Measurements from ENCODE around the gene TNS1. TPM values are rescaled to one million over a fixed set of nuclear protein-coding genes. Genes with fewer than 3 reads are reported as not detected.

Gene TNS1
- polyA plus RNA-seq, 3 donors, result 0.26 to 1.6 (median 1.5) TPM

- H3K36me3 ChIP-seq (replicated peaks in 1 of 2; ENCODE audit: control insufficient read depth in 1 of 2, insufficient read depth in 2 of 2, low read length in 2 of 2), result no peaks in the 10 kb centered on the region
- intact Hi-C loops (cut with micrococcal nuclease), result no loop called here
- H3K4me3 ChIP-seq (replicated peaks in 1 of 3; ENCODE audit: low read depth in 2 of 3, low read length in 3 of 3), result no peak overlapping the region
- H3K9me3 Mint-ChIP-seq, result peaks cover 0 to 3% (median 0%) of the 10 kb centered on the region in 7 donors
- H3K27me3 ChIP-seq (ENCODE audit: control insufficient read depth in 2 of 2, insufficient read depth in 2 of 2, low read length in 2 of 2), result peaks cover 0 to 25% of the 10 kb centered on the region in 2 donors
- H3K9me3 ChIP-seq (replicated peaks in 1 of 2; ENCODE audit: control insufficient read depth in 1 of 2, insufficient read depth in 1 of 2, low read length in 2 of 2), result no peaks in the 10 kb centered on the region
- peaks cover 23 to 25% of the 10 kb centered on the region in 2 donors for H3K36me3 Mint-ChIP-seq
- H3K27ac ChIP-seq (ENCODE audit: low read depth in 1 of 2, low read length in 2 of 2), result no peak overlapping the region
- H4K20me1 ChIP-seq (ENCODE audit: insufficient read depth, low read length), result no peaks in the 10 kb centered on the region
- no peak overlapping the region for H3K4me2 ChIP-seq (replicated peaks; ENCODE audit: extremely low read depth, low read length, poor library complexity, severe bottlenecking)
- no peak overlapping the region for H3K4me3 Mint-ChIP-seq
- H3K9ac ChIP-seq (ENCODE audit: insufficient read depth, low read length, poor library complexity, severe bottlenecking), result no peak overlapping the region
- H3K79me2 ChIP-seq (ENCODE audit: insufficient read depth, low read length), result no peaks in the 10 kb centered on the region
- peaks cover 5 to 7% of the 10 kb centered on the region in 2 donors for H3K4me1 ChIP-seq (ENCODE audit: control insufficient read depth in 1 of 2, insufficient read depth in 2 of 2, low read length in 2 of 2)
- H3K27me3 Mint-ChIP-seq (ENCODE audit: low read depth in 3 of 3), result peaks cover 18 to 50% (median 36%) of the 10 kb centered on the region in 3 donors
- no peak for DNase-seq
- no peak for TF ChIP-seq CTCF (IDR thresholded peaks at IDR 0.05)
- H3K4me1 Mint-ChIP-seq, result peaks cover 8% of the 10 kb centered on the region
- WGBS (ENCODE audit: insufficient coverage), result 71% methylated on average over 4 of the region's 6 CpGs
- H2AFZ ChIP-seq (ENCODE audit: insufficient read depth, low read depth, low read length, poor library complexity, severe bottlenecking), result no peak overlapping the region
- H3K27ac Mint-ChIP-seq, result peak overlapping the region in 1 of 7 donors; percentile 25
These were observed 146.6 kb downstream of the TNS1 start for GRCh38 chr2:217856159-217856558.

GRCh38 chr2:217854684-217855420, 147.9 kb downstream of the TNS1 start:
- Histone ChIP-seq H4K20me1 (ENCODE audit: insufficient read depth, low read length) (no peaks in the 10 kb centered on the region), H3K4me3 (replicated peaks in 1 of 3; ENCODE audit: low read depth in 2 of 3, low read length in 3 of 3) (no peak overlapping the region), H3K27me3 (ENCODE audit: control insufficient read depth in 2 of 2, insufficient read depth in 2 of 2, low read length in 2 of 2) (peaks cover 0 to 29% of the 10 kb centered on the region in 2 donors), H3K9me3 (replicated peaks in 1 of 2; ENCODE audit: control insufficient read depth in 1 of 2, insufficient read depth in 1 of 2, low read length in 2 of 2) (no peaks in the 10 kb centered on the region), H3K4me1 (ENCODE audit: control insufficient read depth in 1 of 2, insufficient read depth in 2 of 2, low read length in 2 of 2) (peaks cover 18 to 20% of the 10 kb centered on the region in 2 donors), H3K36me3 (replicated peaks in 1 of 2; ENCODE audit: control insufficient read depth in 1 of 2, insufficient read depth in 2 of 2, low read length in 2 of 2) (no peaks in the 10 kb centered on the region), H3K4me2 (replicated peaks; ENCODE audit: extremely low read depth, low read length, poor library complexity, severe bottlenecking) (no peak overlapping the region), H3K79me2 (ENCODE audit: insufficient read depth, low read length) (no peaks in the 10 kb centered on the region), H3K27ac (ENCODE audit: low read depth in 1 of 2, low read length in 2 of 2) (no peak overlapping the region), H2AFZ (ENCODE audit: insufficient read depth, low read depth, low read length, poor library complexity, severe bottlenecking) (no peak overlapping the region), H3K9ac (ENCODE audit: insufficient read depth, low read length, poor library complexity, severe bottlenecking) (no peak overlapping the region)
- Mint-ChIP-seq H3K4me1 (peaks cover 21% of the 10 kb centered on the region), H3K36me3 (peaks cover 21 to 26% of the 10 kb centered on the region in 2 donors), H3K4me3 (peak overlapping the region in 1 of 2 donors; percentile 0), H3K27me3 (ENCODE audit: low read depth in 3 of 3) (peaks cover 24 to 57% (median 38%) of the 10 kb centered on the region in 3 donors), H3K27ac (peak overlapping the region in 1 of 7 donors; percentile 54), H3K9me3 (peaks cover 0 to 3% (median 0%) of the 10 kb centered on the region in 7 donors)
- 100% methylated on average over 5 of the region's 7 CpGs for WGBS (ENCODE audit: insufficient coverage)
- intact Hi-C loops (cut with micrococcal nuclease), result no loop called here
- no peak for TF ChIP-seq CTCF (IDR thresholded peaks at IDR 0.05)
- DNase-seq, result no peak

Data from CD14-positive monocyte (primary cell).